DND-41 (cell line): ENCODE data around the gene RNLS.

Source experiments
- ATAC-seq: fragments of 200-7000 bp; cut with Tn5 transposase; 3 replicates; pipeline ENCODE4 v1.9.1; 2021; ENCODE audit warnings: low read depth; ENCODE audit not compliant: insufficient read depth
- DNase-seq: peaks from one replicate; pipeline ENCODE4 v3.0.0-alpha.2; 2020
- H2AFZ ChIP-seq: 2 replicates; pipeline ENCODE4 v1.6.0; 2012; ENCODE audit warnings: low read depth, low read length
- H3K27ac ChIP-seq: 2 replicates; pipeline ENCODE4 v1.5.1; 2012; ENCODE audit warnings: low read length, inconsistent platforms
- H3K27me3 ChIP-seq: fragments of 200-600 bp; sonication (generic); 2 replicates; pipeline ENCODE4 v1.6.0; 2012; ENCODE audit warnings: low read length, mild to moderate bottlenecking, inconsistent platforms; ENCODE audit not compliant: insufficient read depth, poor library complexity
- H3K36me3 ChIP-seq: 2 replicates; pipeline ENCODE4 v1.5.1; 2012; ENCODE audit warnings: low read length, inconsistent platforms; ENCODE audit not compliant: insufficient read depth
- H3K4me1 ChIP-seq: 2 replicates; pipeline ENCODE4 v1.5.1; 2012; ENCODE audit warnings: mild to moderate bottlenecking, low read length; ENCODE audit not compliant: insufficient read depth
- H3K4me2 ChIP-seq: 2 replicates; pipeline ENCODE4 v1.6.0; 2012; ENCODE audit warnings: mild to moderate bottlenecking, moderate library complexity, low read length, inconsistent platforms; ENCODE audit not compliant: insufficient read depth
- H3K4me3 ChIP-seq, 2 experiments: fragments of 200-600 bp in 1 of 2; shearing (Covaris generic) in 1 of 2; 2 replicates each; pipeline ENCODE4 v1.5.1; 2012 to 2016; ENCODE audit warnings: inconsistent platforms in 2 of 2, low read length in 2 of 2, mild to moderate bottlenecking in 2 of 2, low read depth in 1 of 2, moderate library complexity in 1 of 2
- H3K79me2 ChIP-seq: 2 replicates; pipeline ENCODE4 v1.6.0; 2012; ENCODE audit warnings: low read length, inconsistent platforms; ENCODE audit not compliant: insufficient read depth
- H3K9ac ChIP-seq: 2 replicates; pipeline ENCODE4 v1.6.0; 2012; ENCODE audit warnings: low read depth, mild to moderate bottlenecking, inconsistent platforms, low read length, moderate library complexity
- H3K9me3 ChIP-seq: 2 replicates; pipeline ENCODE4 v1.5.1; 2012; ENCODE audit warnings: low read length, moderate library complexity, mild to moderate bottlenecking, inconsistent platforms; ENCODE audit not compliant: insufficient read depth, severe bottlenecking
- H4K20me1 ChIP-seq: 2 replicates; pipeline ENCODE4 v1.6.0; 2012; ENCODE audit warnings: low read length; ENCODE audit not compliant: insufficient read depth
- EZH2 ChIP-seq: IDR thresholded peaks from 3 replicates; pipeline ENCODE4 v1.6.1; 2012; ENCODE audit warnings: borderline replicate concordance, low read depth, mild to moderate bottlenecking, moderate library complexity, low read length, inconsistent platforms; ENCODE audit not compliant: severe bottlenecking
- TF ChIP-seq, protein P1 (sequence below): IDR thresholded peaks from 2 replicates; pipeline ENCODE4 v1.5.1; 2012; ENCODE audit warnings: borderline replicate concordance, low read length, moderate library complexity, mild to moderate bottlenecking; ENCODE audit not compliant: poor library complexity, severe bottlenecking; ENCODE audit errors: extremely low read depth

Gene RNLS

DNA sequence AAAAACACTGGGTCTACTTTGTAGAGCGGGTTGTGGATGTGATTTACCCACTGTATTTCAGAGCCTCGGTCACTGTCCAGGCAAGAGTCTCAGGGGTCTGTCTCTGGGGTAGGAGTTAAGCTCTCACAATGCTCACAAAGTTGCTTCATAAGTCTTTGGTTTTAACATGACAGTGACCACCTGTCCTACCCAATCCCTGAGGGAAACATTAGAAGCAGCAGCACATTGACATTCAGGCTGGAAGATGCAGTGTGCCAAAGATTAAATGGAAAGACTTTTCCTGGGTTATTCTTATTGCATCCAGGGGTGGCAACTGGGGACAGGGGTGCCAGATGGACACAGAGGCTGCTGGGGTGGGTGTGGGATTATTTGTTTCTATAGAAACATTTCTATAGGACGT is 330.0 kb downstream of the RNLS start:
- no peak for DNase-seq
- no peak overlapping the region for H3K4me2 ChIP-seq

GRCh38 chr10:88249450-88249849 is 333.7 kb downstream of the RNLS start:
- Histone ChIP-seq H3K9me3 (no peaks in the 10 kb centered on the region), H2AFZ (no peak overlapping the region), H3K79me2 (no peaks in the 10 kb centered on the region), H4K20me1 (no peaks in the 10 kb centered on the region), H3K36me3 (no peaks in the 10 kb centered on the region), H3K27ac (no peak overlapping the region), H3K4me3 (no peak overlapping the region), H3K4me1 (peaks cover 19% of the 10 kb centered on the region), H3K9ac (no peak overlapping the region), H3K4me2 (no peak overlapping the region), H3K27me3 (no peaks in the 10 kb centered on the region)
- DNase-seq: no peak
- TF ChIP-seq EZH2: no peak
- TF ChIP-seq, protein P1, sequence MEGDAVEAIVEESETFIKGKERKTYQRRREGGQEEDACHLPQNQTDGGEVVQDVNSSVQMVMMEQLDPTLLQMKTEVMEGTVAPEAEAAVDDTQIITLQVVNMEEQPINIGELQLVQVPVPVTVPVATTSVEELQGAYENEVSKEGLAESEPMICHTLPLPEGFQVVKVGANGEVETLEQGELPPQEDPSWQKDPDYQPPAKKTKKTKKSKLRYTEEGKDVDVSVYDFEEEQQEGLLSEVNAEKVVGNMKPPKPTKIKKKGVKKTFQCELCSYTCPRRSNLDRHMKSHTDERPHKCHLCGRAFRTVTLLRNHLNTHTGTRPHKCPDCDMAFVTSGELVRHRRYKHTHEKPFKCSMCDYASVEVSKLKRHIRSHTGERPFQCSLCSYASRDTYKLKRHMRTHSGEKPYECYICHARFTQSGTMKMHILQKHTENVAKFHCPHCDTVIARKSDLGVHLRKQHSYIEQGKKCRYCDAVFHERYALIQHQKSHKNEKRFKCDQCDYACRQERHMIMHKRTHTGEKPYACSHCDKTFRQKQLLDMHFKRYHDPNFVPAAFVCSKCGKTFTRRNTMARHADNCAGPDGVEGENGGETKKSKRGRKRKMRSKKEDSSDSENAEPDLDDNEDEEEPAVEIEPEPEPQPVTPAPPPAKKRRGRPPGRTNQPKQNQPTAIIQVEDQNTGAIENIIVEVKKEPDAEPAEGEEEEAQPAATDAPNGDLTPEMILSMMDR: no peak
- no peak for ATAC-seq

More for the DNA sequence above, 330.0 kb downstream of the RNLS start:
- no peaks in the 10 kb centered on the region for H3K36me3 ChIP-seq
- ATAC-seq: no peak
- no peak overlapping the region for H3K4me3 ChIP-seq
- H4K20me1 ChIP-seq: no peaks in the 10 kb centered on the region
- no peaks in the 10 kb centered on the region for H3K27me3 ChIP-seq
- H3K9ac ChIP-seq: no peak overlapping the region
- no peak for TF ChIP-seq EZH2
- TF ChIP-seq, protein P1: no peak
- no peaks in the 10 kb centered on the region for H3K9me3 ChIP-seq
- no peak overlapping the region for H3K27ac ChIP-seq
- peaks cover 8% of the 10 kb centered on the region for H3K4me1 ChIP-seq
- H3K79me2 ChIP-seq: no peaks in the 10 kb centered on the region
- H2AFZ ChIP-seq: no peak overlapping the region

DNA sequence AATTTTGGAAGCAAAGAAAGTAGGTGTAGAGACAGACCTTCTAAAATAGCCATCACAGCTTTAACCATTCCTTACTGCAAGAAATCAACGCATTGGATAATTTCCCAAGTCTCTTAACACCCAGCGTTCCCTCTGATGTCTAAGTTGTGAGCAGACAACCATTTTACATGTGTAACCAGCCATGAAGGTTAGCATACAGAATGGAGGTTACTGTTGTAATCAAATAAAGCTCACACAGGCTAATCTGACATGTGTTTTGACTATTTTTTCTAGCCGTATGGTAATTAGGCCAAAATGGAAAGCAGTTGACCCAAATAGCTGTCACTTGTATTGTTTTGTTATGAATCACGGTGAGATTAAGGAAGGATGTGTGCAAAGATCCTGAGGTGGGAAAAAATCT is 336.4 kb downstream of the RNLS start:
- Histone ChIP-seq H3K4me1 (peaks cover 22% of the 10 kb centered on the region), H2AFZ (0 out of 2 replicates have a peak overlapping the region, but pooled peaks have one; percentile 6), H3K9me3 (no peaks in the 10 kb centered on the region), H3K4me2 (no peak overlapping the region), H3K9ac (no peak overlapping the region), H3K4me3 (no peak overlapping the region), H3K27me3 (no peaks in the 10 kb centered on the region), H3K36me3 (no peaks in the 10 kb centered on the region), H3K27ac (no peak overlapping the region), H3K79me2 (no peaks in the 10 kb centered on the region), H4K20me1 (no peaks in the 10 kb centered on the region)
- ATAC-seq: no peak
- TF ChIP-seq EZH2: no peak
- TF ChIP-seq, protein P1: no peak
- no peak for DNase-seq
